RWPE2 (cell line): ENCODE data around the gene CYB561D2.

Experiments
- ATAC-seq: fragments of 200-7000 bp; cut with Tn5 transposase; 3 replicates; pipeline ENCODE4 v1.9.1; 2021; ENCODE audit warnings: low read depth
- DNase-seq: peaks from one replicate; pipeline ENCODE4 v3.0.0-alpha.2; 2020; ENCODE audit warnings: low spot score
- H3K27ac ChIP-seq: fragments of 450-650 bp; 2 replicates; pipeline ENCODE4 v1.5.1; 2017; ENCODE audit warnings: mild to moderate bottlenecking; ENCODE audit not compliant: poor library complexity, severe bottlenecking
- H3K27me3 ChIP-seq: fragments of 250-450 bp; sonication (Bioruptor Pico); 2 replicates; pipeline ENCODE4 v1.5.1; 2021; ENCODE audit warnings: mild to moderate bottlenecking, moderate library complexity; ENCODE audit not compliant: insufficient read depth, poor library complexity, severe bottlenecking
- H3K36me3 ChIP-seq: fragments of 250-450 bp; sonication (Bioruptor Pico); 2 replicates; pipeline ENCODE4 v1.5.1; 2020; ENCODE audit warnings: low read depth, mild to moderate bottlenecking, moderate library complexity
- H3K4me1 ChIP-seq: fragments of 250-450 bp; sonication (Bioruptor Pico); 2 replicates; pipeline ENCODE4 v1.5.1; 2021; ENCODE audit warnings: mild to moderate bottlenecking, moderate library complexity; ENCODE audit not compliant: insufficient read depth, poor library complexity, severe bottlenecking
- H3K4me3 ChIP-seq: fragments of 250-450 bp; sonication (Bioruptor Pico); 2 replicates; pipeline ENCODE4 v1.5.1; 2021; ENCODE audit warnings: mild to moderate bottlenecking, moderate library complexity; ENCODE audit not compliant: severe bottlenecking
- H3K9me3 ChIP-seq: fragments of 250-450 bp; sonication (Bioruptor Pico); 2 replicates; pipeline ENCODE4 v1.5.1; 2021; ENCODE audit warnings: mild to moderate bottlenecking, moderate library complexity; ENCODE audit not compliant: severe bottlenecking
- CTCF ChIP-seq: fragments of 450-650 bp; IDR thresholded peaks from one replicate; pipeline ENCODE4 v1.5.1; 2017; ENCODE audit warnings: mild to moderate bottlenecking, moderate library complexity; ENCODE audit not compliant: poor library complexity, severe bottlenecking

CYB561D2 gene

GRCh38 chr3:50327129-50327528, 23.5 kb upstream of the CYB561D2 start:
- DNase-seq (no peak), ATAC-seq (no peak)
- no peaks in the 10 kb centered on the region for H3K4me1 ChIP-seq
- H3K36me3 ChIP-seq: peaks cover 53% of the 10 kb centered on the region
- H3K9me3 ChIP-seq: no peaks in the 10 kb centered on the region
- H3K4me3 ChIP-seq: peak overlapping the region; percentile 81
- no peak for TF ChIP-seq CTCF
- H3K27me3 ChIP-seq: no peaks in the 10 kb centered on the region
- peak overlapping the region; percentile 19 for H3K27ac ChIP-seq

- DNase-seq (peak; percentile 97), ATAC-seq (peak; percentile 84)
- Histone ChIP-seq H3K27ac (peak within 1 kb of the TSS; percentile 19), H3K27me3 (no peaks in the 10 kb centered on the region), H3K4me3 (peak within 1 kb of the TSS; percentile 81), H3K9me3 (no peaks in the 10 kb centered on the region), H3K4me1 (no peaks in the 10 kb centered on the region), H3K36me3 (peaks cover 56% of the 10 kb centered on the region)
- no peak for TF ChIP-seq CTCF
These were observed 22.5 kb upstream of the CYB561D2 start, which contains the start of gene TUSC2 for GRCh38 chr3:50327943-50328691. Gene TUSC2, minus strand, starts transcription at chr3:50328223. Its CDS starts 124 bp downstream, at chr3:50328099.

GRCh38 chr3:50330330-50330729, 20.3 kb upstream of the CYB561D2 start:
- no peak for TF ChIP-seq CTCF
- Histone ChIP-seq H3K4me1 (peaks cover 10% of the 10 kb centered on the region), H3K27me3 (no peaks in the 10 kb centered on the region), H3K36me3 (peaks cover 68% of the 10 kb centered on the region), H3K9me3 (no peaks in the 10 kb centered on the region), H3K27ac (no peak overlapping the region), H3K4me3 (no peak overlapping the region)
- ATAC-seq (no peak), DNase-seq (no peak)

GRCh38 chr3:50331364-50331907, 19.2 kb upstream of the CYB561D2 start:
- Histone ChIP-seq H3K36me3 (peaks cover 71% of the 10 kb centered on the region), H3K9me3 (no peaks in the 10 kb centered on the region), H3K27ac (no peak overlapping the region), H3K4me1 (peaks cover 15% of the 10 kb centered on the region), H3K4me3 (no peak overlapping the region), H3K27me3 (no peaks in the 10 kb centered on the region)
- DNase-seq (no peak), ATAC-seq (no peak)
- no peak for TF ChIP-seq CTCF

GRCh38 chr3:50333744-50334328, 16.8 kb upstream of the CYB561D2 start:
- Histone ChIP-seq H3K36me3 (peaks cover 65% of the 10 kb centered on the region), H3K27ac (peak overlapping the region; percentile 83), H3K27me3 (no peaks in the 10 kb centered on the region), H3K4me1 (peaks cover 17% of the 10 kb centered on the region), H3K4me3 (no peak overlapping the region), H3K9me3 (no peaks in the 10 kb centered on the region)
- no peak for DNase-seq
- ATAC-seq: no peak
- no peak for TF ChIP-seq CTCF
